ENCODE results near the gene OSBPL9.
"Not testable (repeated sequence)": the region's sequence is repeated elsewhere in the genome, so short reads cannot be mapped to it uniquely, and the experiment has no call there.

Gene OSBPL9

GRCh38 chr1:51818487-51818886, 201.6 kb downstream of the OSBPL9 start:
- CTCF ChIA-PET = no interaction called here
- Histone ChIP-seq H3K9me3 (ENCODE audit: control insufficient read depth, insufficient read depth, low read depth, low read length) (no peaks in the 10 kb centered on the region), H3K4me1 (ENCODE audit: control insufficient read depth, insufficient read depth, low read length) (no peaks in the 10 kb centered on the region), H3K36me3 (ENCODE audit: control insufficient read depth in 2 of 2, insufficient read depth in 1 of 2, low read length in 2 of 2) (peaks cover 34 to 69% of the 10 kb centered on the region in 2 experiments), H3K27ac (ENCODE audit: extremely low read depth, low read depth, low read length) (no peak overlapping the region), H3K4me3 (ENCODE audit: low read depth, low read length) (no peak overlapping the region)
- POLR2A ChIA-PET = no interaction called here
- no peak for TF ChIP-seq ZNF843 (tag by site-specific recombination; IDR thresholded peaks at IDR 0.05)
- no peak for TF ChIP-seq ZNF660 (tag by site-specific recombination; IDR thresholded peaks at IDR 0.05)
- no peak for TF ChIP-seq ZNF549 (tag by site-specific recombination; IDR thresholded peaks at IDR 0.05)
- TF ChIP-seq CTCF (tag by site-specific recombination; IDR thresholded peaks at IDR 0.05) = no peak
- TF ChIP-seq ZNF621 (tag by site-specific recombination; IDR thresholded peaks at IDR 0.05) = no peak
- TF ChIP-seq ZNF16 (tag by site-specific recombination; IDR thresholded peaks at IDR 0.05; ENCODE audit: low read depth) = no peak
- TF ChIP-seq ZNF24 (tag by site-specific recombination; IDR thresholded peaks at IDR 0.05) = no peak
- TF ChIP-seq ZNF677 (tag by site-specific recombination; IDR thresholded peaks at IDR 0.05) = no peak
- TF ChIP-seq ZNF670 (tag by site-specific recombination; IDR thresholded peaks at IDR 0.05; ENCODE audit: low read depth) = no peak
- no peak for TF ChIP-seq ZNF501 (tag by site-specific recombination; IDR thresholded peaks at IDR 0.05)
- no peak for TF ChIP-seq ZXDB (tag by site-specific recombination; IDR thresholded peaks at IDR 0.05)
- TF ChIP-seq ZNF580 (tag by site-specific recombination; IDR thresholded peaks at IDR 0.05) = no peak
- no peak for TF ChIP-seq ZNF707 (tag by site-specific recombination; IDR thresholded peaks at IDR 0.05)
- TF ChIP-seq ZNF585B (tag by site-specific recombination; IDR thresholded peaks at IDR 0.05) = no peak
- TF ChIP-seq ZNF248 (tag by site-specific recombination; IDR thresholded peaks at IDR 0.05) = no peak
- TF ChIP-seq ZNF274 (IDR thresholded peaks at IDR 0.05; ENCODE audit: low read length) = no peak
- no peak for TF ChIP-seq ZNF274 (tag by site-specific recombination; IDR thresholded peaks at IDR 0.05; ENCODE audit: borderline replicate concordance)
- no peak for TF ChIP-seq ZSCAN16 (tag by site-specific recombination; IDR thresholded peaks at IDR 0.05)

- H3K9me3 ChIP-seq (ENCODE audit: control insufficient read depth, insufficient read depth, low read depth, low read length); POLR2A ChIA-PET; H3K27ac ChIP-seq (ENCODE audit: extremely low read depth, low read depth, low read length); H3K4me3 ChIP-seq (ENCODE audit: low read depth, low read length); CTCF ChIA-PET; H3K4me1 ChIP-seq (ENCODE audit: control insufficient read depth, insufficient read depth, low read length): not testable (repeated sequence)
- peaks cover 28 to 65% of the 10 kb centered on the region in 2 experiments for H3K36me3 ChIP-seq (ENCODE audit: control insufficient read depth in 2 of 2, insufficient read depth in 1 of 2, low read length in 2 of 2)
Measured at GRCh38 chr1:51819021-51819420, 202.1 kb downstream of the OSBPL9 start.

- H3K9me3 ChIP-seq (ENCODE audit: control insufficient read depth, insufficient read depth, low read depth, low read length) = no peaks in the 10 kb centered on the region
- ChIA-PET POLR2A (no interaction called here), CTCF (no interaction called here)
- H3K36me3 ChIP-seq (ENCODE audit: control insufficient read depth in 2 of 2, insufficient read depth in 1 of 2, low read length in 2 of 2) = peaks cover 22 to 62% of the 10 kb centered on the region in 2 experiments
- TF ChIP-seq CTCF (tag by site-specific recombination; IDR thresholded peaks at IDR 0.05) = no peak
- TF ChIP-seq ZNF280C (tag by site-specific recombination; IDR thresholded peaks at IDR 0.05) = no peak
- no peak for TF ChIP-seq ZBTB11 (tag by site-specific recombination; conservative IDR thresholded peaks at IDR 0.05; ENCODE audit: low read depth)
- H3K27ac ChIP-seq (ENCODE audit: extremely low read depth, low read depth, low read length) = no peak overlapping the region
- no peak overlapping the region for H3K4me3 ChIP-seq (ENCODE audit: low read depth, low read length)
- H3K4me1 ChIP-seq (ENCODE audit: control insufficient read depth, insufficient read depth, low read length) = no peaks in the 10 kb centered on the region
Measured at GRCh38 chr1:51819810-51820209, 202.9 kb downstream of the OSBPL9 start.

Data from HEK293 (cell line).